HG03520 (cell line): Measurements from ENCODE around the gene FKBP1A.

Experiments used
- ATAC-seq: cut with Tn5 transposase; IDR thresholded peaks from one replicate; pipeline ENCODE4 v1.9.1; 2021; ENCODE audit warnings: mild to moderate bottlenecking, moderate library complexity; ENCODE audit not compliant: unreplicated experiment

The FKBP1A gene

DNA sequence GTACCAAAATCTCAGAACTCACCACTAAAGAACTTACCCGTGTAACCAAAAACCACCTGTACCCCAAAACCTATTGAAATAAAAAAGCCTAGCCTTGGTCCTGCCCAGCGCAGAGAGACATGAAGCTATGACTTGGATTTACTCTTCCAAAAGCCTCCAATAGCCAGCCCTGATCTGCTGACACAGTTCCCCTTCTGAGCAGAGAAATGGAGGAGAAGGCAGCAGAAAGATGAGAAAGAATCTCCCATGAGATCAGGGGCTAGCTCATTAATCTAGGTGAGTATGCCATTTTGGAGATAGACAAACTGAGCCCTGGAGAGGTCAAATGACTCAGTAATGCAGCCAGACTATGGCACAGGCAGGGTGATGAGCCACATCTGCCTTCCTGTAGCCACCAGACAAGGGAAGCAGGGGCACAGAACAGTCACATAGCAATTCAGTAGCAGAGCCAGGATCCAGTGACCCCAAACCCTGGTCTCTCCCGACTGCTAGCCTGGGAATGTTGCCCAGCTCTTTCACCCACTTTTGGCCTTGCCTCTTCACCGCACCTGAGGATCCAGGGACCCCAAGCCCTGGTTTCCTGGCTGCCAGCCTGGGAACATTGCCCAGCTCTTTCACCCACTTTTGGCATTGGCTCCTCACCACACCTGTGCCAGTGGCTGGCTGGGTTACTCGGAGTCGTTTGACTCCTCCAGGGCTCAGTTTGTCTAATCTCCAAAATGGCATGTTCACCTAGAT lies 56.7 kb downstream of the FKBP1A start:
- no peak for ATAC-seq

GRCh38 chr20:1334761-1335160 lies 58.1 kb downstream of the FKBP1A start:
- no peak for ATAC-seq

GRCh38 chr20:1334370-1334731 lies 58.5 kb downstream of the FKBP1A start:
- ATAC-seq = no peak

- no peak for ATAC-seq
Observed at GRCh38 chr20:1333462-1334369, 59.1 kb downstream of the FKBP1A start.

GRCh38 chr20:1332749-1333300 lies 60.0 kb downstream of the FKBP1A start:
- no peak for ATAC-seq

DNA sequence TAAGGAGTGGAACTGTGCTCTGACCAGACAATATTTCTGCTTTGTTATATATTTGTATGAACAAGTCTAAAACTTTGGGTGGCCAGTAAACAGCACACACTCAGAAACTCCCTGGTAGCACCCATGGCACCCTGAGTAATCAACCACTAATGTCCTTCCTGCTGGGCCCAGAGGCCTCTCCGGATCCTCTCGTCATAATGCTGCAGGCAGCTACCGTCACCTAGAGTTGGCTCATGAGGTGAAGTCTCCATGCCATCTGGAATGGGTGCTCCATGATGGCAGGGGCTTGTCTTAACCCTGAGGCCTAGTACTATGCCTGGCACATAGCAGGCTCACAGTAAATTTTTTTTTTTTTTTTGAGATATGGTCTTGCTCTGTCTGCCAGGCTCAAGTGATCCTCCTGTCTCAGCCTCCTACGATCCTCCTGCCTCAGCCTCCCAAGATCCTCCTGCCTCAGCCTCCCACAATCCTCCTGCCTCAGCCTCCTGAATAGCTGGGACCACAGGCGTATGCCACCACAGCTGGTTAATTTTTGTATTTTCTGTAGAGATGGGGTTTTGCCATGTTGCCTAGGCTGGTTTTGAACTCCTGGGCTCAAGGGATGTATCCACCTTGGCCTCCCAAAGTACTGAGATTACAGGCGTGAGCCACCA lies 60.9 kb downstream of the FKBP1A start:
- ATAC-seq = no peak

DNA sequence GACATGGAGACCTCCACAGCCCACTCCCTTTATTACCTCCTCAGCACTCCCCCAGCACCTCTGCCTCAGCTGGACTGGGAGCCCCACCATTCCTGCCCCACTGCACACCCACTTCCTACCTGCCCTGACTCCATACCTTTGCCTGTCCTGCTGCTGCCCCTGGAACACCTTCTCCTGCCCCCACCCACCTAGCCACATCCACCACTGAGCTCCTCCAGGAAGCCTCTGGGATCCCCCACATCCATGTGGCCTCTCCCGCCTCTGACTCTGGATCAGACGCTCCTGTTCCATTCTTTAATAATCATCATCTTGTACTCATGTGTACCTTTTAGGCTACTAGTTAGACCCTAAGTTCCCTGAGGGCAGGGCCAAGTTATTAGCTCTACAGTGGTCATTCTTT lies 61.8 kb downstream of the FKBP1A start:
- ATAC-seq = no peak

GRCh38 chr20:1330075-1330830 lies 62.6 kb downstream of the FKBP1A start:
- no peak for ATAC-seq

DNA sequence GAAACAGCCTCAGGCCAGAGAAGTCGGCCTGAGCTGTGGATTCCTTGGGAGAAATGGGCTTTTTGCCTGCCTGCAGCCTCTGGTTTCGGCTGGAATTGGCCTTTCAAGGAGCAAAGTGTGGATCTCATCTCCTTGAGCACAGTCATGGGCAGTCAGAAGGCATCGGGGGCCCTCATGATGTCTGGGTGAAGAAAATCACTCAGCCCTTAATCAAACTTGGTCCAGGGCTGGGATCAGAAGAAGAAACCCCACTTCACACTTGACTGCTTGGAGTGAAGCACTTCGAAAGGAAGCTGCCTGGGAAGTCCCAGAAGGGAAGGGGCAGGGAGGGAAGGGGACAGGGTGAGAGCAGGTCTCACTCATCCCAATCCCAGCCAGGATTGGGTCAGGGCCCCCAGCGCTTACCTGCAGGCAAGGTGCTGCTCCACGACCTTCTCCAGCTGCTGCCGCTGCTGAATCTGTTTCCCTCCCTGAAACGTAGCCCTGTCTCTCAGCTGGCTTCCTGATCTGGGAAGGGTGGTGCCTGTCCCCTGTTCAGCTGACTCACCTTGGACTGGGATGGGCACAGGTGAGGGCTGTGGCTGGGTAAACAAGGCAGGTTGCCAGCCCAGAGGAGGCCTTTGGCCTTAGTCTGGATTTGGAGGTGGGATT lies 64.0 kb downstream of the FKBP1A start, which contains the start of gene SDCBP2:
SDCBP2 (minus strand) TSS at position 460 of the 651 bp plus-strand sequence. CDS start 8,723 bp downstream, outside the sequence.
- no peak for ATAC-seq

DNA sequence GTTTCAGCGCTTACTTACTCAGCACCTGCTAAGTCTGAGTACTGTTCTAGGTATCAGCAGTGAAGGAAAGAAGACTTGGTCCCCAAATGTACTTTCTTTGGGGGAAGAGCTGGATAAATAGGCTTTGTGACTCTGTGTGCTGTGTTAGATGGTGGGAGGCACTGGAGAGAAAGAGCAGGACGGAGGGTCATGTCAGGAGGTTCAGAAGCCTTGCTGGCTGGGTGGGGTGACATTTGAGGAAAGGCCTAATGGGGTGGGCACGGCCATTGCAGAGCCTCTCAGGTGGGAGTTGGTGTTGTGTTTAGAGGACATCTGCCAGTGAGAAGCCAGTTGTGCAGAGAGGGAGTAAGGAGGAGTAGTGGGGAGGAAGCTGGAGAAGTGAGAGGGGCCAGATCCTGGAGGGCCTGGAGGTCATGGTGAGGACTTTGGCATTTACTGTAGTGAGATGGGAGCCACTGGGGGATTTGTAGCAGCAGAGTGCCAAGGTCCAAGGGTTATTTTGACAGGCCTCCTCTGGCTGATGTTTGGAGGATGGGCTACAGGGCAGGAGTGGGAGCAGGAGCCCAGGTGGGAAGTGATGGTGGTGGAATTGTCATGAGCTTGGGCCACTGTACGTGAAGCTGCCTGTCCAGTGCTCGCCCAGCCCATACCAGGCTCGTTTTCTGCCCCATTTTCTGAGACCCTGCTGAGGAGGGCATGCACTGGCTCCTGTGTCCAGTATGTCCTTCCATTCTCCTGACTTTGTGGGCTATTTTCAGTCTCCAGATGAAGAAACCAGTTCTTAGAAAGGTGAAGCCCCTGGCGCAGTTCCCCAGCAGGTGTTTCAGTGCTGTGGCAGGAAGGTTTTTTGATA lies 64.8 kb downstream of the FKBP1A start:
- no peak for ATAC-seq

DNA sequence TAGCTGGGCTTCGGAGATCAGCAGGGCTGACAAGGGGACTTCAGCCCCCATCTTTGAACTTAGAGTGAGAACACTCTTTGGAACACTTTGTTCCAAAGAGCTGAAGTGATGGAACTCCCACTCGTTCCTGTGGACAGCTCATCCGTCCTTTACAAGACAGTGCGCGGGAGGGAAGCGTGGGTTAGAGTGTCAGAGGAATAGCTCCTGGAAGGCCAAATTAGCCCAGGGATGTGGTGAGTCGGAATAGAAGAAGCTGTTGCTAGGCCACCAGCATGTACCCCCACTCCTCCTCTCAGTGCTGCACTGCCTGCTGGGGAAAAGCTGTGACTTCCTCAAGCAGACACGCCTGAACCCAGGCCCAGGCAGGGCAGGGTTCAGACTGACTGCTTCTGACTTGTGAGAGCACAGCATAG lies 65.6 kb downstream of the FKBP1A start:
- ATAC-seq = no peak

DNA sequence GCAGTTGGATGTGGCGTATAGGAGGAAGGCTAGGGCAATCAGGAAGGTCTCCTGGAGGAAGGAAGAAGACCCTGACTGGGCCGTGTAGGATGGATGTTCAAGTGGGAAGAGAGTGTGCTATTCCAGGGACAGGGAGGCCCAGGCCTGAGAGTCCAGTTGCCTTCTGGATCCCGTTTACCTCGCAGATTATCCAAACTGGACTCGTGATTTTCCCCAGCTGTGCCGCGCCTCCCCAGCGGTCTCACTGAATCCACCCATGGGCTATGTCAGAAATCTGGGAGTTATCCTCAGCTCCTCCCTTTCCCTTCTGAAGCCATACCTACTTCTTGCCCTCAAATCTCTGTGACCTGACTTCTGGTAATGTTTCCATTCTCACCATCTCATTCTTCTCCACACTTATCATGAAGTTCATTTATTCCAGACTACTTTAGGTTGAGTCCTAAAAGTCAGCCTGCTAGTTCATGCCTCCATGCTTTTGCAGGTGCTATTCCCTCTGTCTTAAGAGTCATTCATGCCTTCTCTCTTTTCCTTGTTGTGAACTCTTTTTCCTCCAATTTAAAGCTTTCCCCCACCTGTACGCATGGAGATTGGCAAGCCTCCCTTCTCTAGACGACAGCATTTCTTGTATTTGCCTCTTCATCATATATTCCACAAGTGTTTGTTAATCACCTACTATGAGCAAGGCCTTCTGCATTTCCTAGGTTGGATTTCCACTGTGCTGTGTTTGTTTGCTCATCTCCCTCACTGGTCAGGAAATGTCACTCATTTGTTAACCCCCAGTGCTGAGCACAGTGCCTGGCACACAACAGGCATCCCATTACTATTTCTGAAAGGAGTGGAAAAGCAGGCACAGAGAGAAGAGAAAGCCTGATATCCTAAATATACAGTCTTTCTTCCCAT lies 66.6 kb downstream of the FKBP1A start:
- no peak for ATAC-seq

GRCh38 chr20:1325173-1326030 lies 67.5 kb downstream of the FKBP1A start:
- ATAC-seq = peak; percentile 77

- no peak for ATAC-seq
Observed at GRCh38 chr20:1324598-1325172, 68.2 kb downstream of the FKBP1A start.

DNA sequence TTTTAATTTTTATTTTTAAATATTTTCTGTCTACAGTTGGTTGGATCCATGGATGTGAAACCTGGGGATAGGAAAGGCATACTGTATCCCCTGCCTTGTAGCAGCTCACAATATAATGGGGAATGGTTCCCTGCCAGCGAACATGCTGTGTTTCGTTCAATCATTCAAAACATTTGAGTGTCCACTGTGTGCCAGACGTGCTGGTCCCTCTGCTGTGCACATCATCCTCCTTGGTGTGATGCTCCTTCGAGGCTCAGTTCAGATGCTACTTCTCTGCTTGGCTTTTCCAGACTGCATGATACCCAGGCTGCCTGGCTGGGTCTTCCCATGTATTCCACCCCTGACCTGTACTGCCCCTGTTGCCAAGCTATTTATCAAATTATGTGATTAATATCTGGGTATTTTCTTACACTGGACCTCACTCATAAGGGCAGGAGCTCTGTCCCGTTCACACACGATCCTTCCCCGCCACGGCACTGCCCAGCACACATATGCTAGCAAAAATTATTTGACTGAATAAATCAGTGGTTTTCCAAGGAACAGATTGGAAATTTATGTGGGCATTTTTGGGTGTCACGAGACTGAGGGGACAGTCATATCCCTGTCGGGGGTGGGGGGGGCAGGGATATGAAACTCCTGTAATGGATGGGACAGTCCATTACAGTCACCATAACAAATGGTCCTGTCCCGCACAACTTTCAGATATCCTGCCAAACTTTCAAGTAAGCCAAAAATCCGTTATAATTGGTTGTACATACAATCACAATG lies 68.8 kb downstream of the FKBP1A start:
- ATAC-seq = no peak

GRCh38 chr20:1323256-1323655 lies 69.6 kb downstream of the FKBP1A start:
- ATAC-seq = no peak
